ENCODE measurements around the gene HSPA13.
A peak's percentile ranks its signal among the peaks of the same experiment; 100 is the strongest.
"Not testable (repeated sequence)": the region's sequence is repeated elsewhere in the genome, so short reads cannot be mapped to it uniquely, and the experiment has no call there.

The HSPA13 gene

GRCh38 chr21:14383596-14384180 lies 742 bp upstream of the HSPA13 start:
- peak overlapping the region; percentile 78 to 88 (median 82) for H3K9ac ChIP-seq (ENCODE audit: low read length in 5 of 5)
- H3K36me3 ChIP-seq (ENCODE audit: control insufficient read depth in 5 of 5, insufficient read depth in 5 of 5, low read length in 5 of 5) = peaks cover 0 to 4% (median 0%) of the 10 kb centered on the region in 5 donors
- no peaks in the 10 kb centered on the region for H3K9me3 ChIP-seq (ENCODE audit: control insufficient read depth in 5 of 5, low read length in 5 of 5)
- peak overlapping the region; percentile 79 to 97 (median 94) for H3K4me3 ChIP-seq (ENCODE audit: low read depth in 1 of 5, low read length in 5 of 5)
- H3K27me3 ChIP-seq (ENCODE audit: control insufficient read depth in 5 of 5, insufficient read depth in 4 of 5, low read length in 5 of 5) = no peaks in the 10 kb centered on the region
- peaks cover 4 to 23% (median 20%) of the 10 kb centered on the region in 5 donors for H3K4me1 ChIP-seq (ENCODE audit: control insufficient read depth in 5 of 5, insufficient read depth in 5 of 5, low read length in 5 of 5)
- H3K27ac ChIP-seq (ENCODE audit: low read depth, low read length) = peak overlapping the region; percentile 87

- peak overlapping the region; percentile 87 for H3K27ac ChIP-seq (ENCODE audit: low read depth, low read length)
- H3K36me3 ChIP-seq (ENCODE audit: control insufficient read depth in 5 of 5, insufficient read depth in 5 of 5, low read length in 5 of 5) = peaks cover 7 to 10% (median 7%) of the 10 kb centered on the region in 5 donors
- H3K4me3 ChIP-seq (ENCODE audit: low read depth in 1 of 5, low read length in 5 of 5) = peak overlapping the region; percentile 88 to 97 (median 94)
- peak overlapping the region; percentile 63 to 86 (median 82) for H3K9ac ChIP-seq (ENCODE audit: low read length in 5 of 5)
- H3K4me1 ChIP-seq (ENCODE audit: control insufficient read depth in 5 of 5, insufficient read depth in 5 of 5, low read length in 5 of 5) = peaks cover 4 to 23% (median 20%) of the 10 kb centered on the region in 5 donors
- H3K27me3 ChIP-seq (ENCODE audit: control insufficient read depth in 5 of 5, insufficient read depth in 4 of 5, low read length in 5 of 5) = no peaks in the 10 kb centered on the region
- no peaks in the 10 kb centered on the region for H3K9me3 ChIP-seq (ENCODE audit: control insufficient read depth in 5 of 5, low read length in 5 of 5)
Measured at GRCh38 chr21:14382486-14382834, 486 bp downstream of the HSPA13 start.

GRCh38 chr21:14376854-14377253 lies 6.1 kb downstream of the HSPA13 start:
- H3K9ac ChIP-seq (ENCODE audit: low read length in 5 of 5) = no peak overlapping the region
- no peaks in the 10 kb centered on the region for H3K9me3 ChIP-seq (ENCODE audit: control insufficient read depth in 5 of 5, low read length in 5 of 5)
- H3K4me1 ChIP-seq (ENCODE audit: control insufficient read depth in 5 of 5, insufficient read depth in 5 of 5, low read length in 5 of 5) = peaks cover 0 to 8% (median 3%) of the 10 kb centered on the region in 5 donors
- H3K27ac ChIP-seq (ENCODE audit: low read depth, low read length) = no peak overlapping the region
- peaks cover 34 to 46% (median 39%) of the 10 kb centered on the region in 5 donors for H3K36me3 ChIP-seq (ENCODE audit: control insufficient read depth in 5 of 5, insufficient read depth in 5 of 5, low read length in 5 of 5)
- no peaks in the 10 kb centered on the region for H3K27me3 ChIP-seq (ENCODE audit: control insufficient read depth in 5 of 5, insufficient read depth in 4 of 5, low read length in 5 of 5)
- no peak overlapping the region for H3K4me3 ChIP-seq (ENCODE audit: low read depth in 1 of 5, low read length in 5 of 5)

- Histone ChIP-seq H3K27ac (ENCODE audit: low read depth, low read length) (no peak overlapping the region), H3K9me3 (ENCODE audit: control insufficient read depth in 5 of 5, low read length in 5 of 5) (no peaks in the 10 kb centered on the region), H3K36me3 (ENCODE audit: control insufficient read depth in 5 of 5, insufficient read depth in 5 of 5, low read length in 5 of 5) (no peaks in the 10 kb centered on the region), H3K9ac (ENCODE audit: low read length in 5 of 5) (no peak overlapping the region), H3K4me1 (ENCODE audit: control insufficient read depth in 5 of 5, insufficient read depth in 5 of 5, low read length in 5 of 5) (no peaks in the 10 kb centered on the region), H3K4me3 (ENCODE audit: low read depth in 1 of 5, low read length in 5 of 5) (no peak overlapping the region), H3K27me3 (ENCODE audit: control insufficient read depth in 5 of 5, insufficient read depth in 4 of 5, low read length in 5 of 5) (no peaks in the 10 kb centered on the region)
Measured at GRCh38 chr21:14366998-14367397, 15.9 kb downstream of the HSPA13 start.

GRCh38 chr21:14361958-14362357 lies 21.0 kb downstream of the HSPA13 start:
- Histone ChIP-seq H3K27ac (ENCODE audit: low read depth, low read length) (no peak overlapping the region), H3K9me3 (ENCODE audit: control insufficient read depth in 5 of 5, low read length in 5 of 5) (no peaks in the 10 kb centered on the region), H3K4me1 (ENCODE audit: control insufficient read depth in 5 of 5, insufficient read depth in 5 of 5, low read length in 5 of 5) (no peaks in the 10 kb centered on the region), H3K4me3 (ENCODE audit: low read depth in 1 of 5, low read length in 5 of 5) (no peak overlapping the region), H3K9ac (ENCODE audit: low read length in 5 of 5) (no peak overlapping the region), H3K27me3 (ENCODE audit: control insufficient read depth in 5 of 5, insufficient read depth in 4 of 5, low read length in 5 of 5) (no peaks in the 10 kb centered on the region), H3K36me3 (ENCODE audit: control insufficient read depth in 5 of 5, insufficient read depth in 5 of 5, low read length in 5 of 5) (no peaks in the 10 kb centered on the region)

- H3K4me3 ChIP-seq (ENCODE audit: low read depth in 1 of 5, low read length in 5 of 5) = no peak overlapping the region
- no peak overlapping the region for H3K27ac ChIP-seq (ENCODE audit: low read depth, low read length)
- no peak overlapping the region for H3K9ac ChIP-seq (ENCODE audit: low read length in 5 of 5)
- H3K27me3 ChIP-seq (ENCODE audit: control insufficient read depth in 5 of 5, insufficient read depth in 4 of 5, low read length in 5 of 5) = no peaks in the 10 kb centered on the region
- H3K36me3 ChIP-seq (ENCODE audit: control insufficient read depth in 5 of 5, insufficient read depth in 5 of 5, low read length in 5 of 5) = no peaks in the 10 kb centered on the region
- no peaks in the 10 kb centered on the region for H3K9me3 ChIP-seq (ENCODE audit: control insufficient read depth in 5 of 5, low read length in 5 of 5)
- H3K4me1 ChIP-seq (ENCODE audit: control insufficient read depth in 5 of 5, insufficient read depth in 5 of 5, low read length in 5 of 5) = no peaks in the 10 kb centered on the region
Measured at GRCh38 chr21:14358775-14359174, 24.2 kb downstream of the HSPA13 start.

- Histone ChIP-seq H3K9me3 (ENCODE audit: control insufficient read depth in 5 of 5, low read length in 5 of 5) (no peaks in the 10 kb centered on the region), H3K4me3 (ENCODE audit: low read depth in 1 of 5, low read length in 5 of 5) (no peak overlapping the region), H3K9ac (ENCODE audit: low read length in 5 of 5) (no peak overlapping the region), H3K4me1 (ENCODE audit: control insufficient read depth in 5 of 5, insufficient read depth in 5 of 5, low read length in 5 of 5) (no peaks in the 10 kb centered on the region), H3K36me3 (ENCODE audit: control insufficient read depth in 5 of 5, insufficient read depth in 5 of 5, low read length in 5 of 5) (no peaks in the 10 kb centered on the region), H3K27ac (ENCODE audit: low read depth, low read length) (no peak overlapping the region), H3K27me3 (ENCODE audit: control insufficient read depth in 5 of 5, insufficient read depth in 4 of 5, low read length in 5 of 5) (no peaks in the 10 kb centered on the region)
Measured at GRCh38 chr21:14356746-14357145, 26.2 kb downstream of the HSPA13 start.

GRCh38 chr21:14354515-14354914 lies 28.4 kb downstream of the HSPA13 start:
- Histone ChIP-seq H3K4me1 (ENCODE audit: control insufficient read depth in 5 of 5, insufficient read depth in 5 of 5, low read length in 5 of 5) (no peaks in the 10 kb centered on the region), H3K9me3 (ENCODE audit: control insufficient read depth in 5 of 5, low read length in 5 of 5) (no peaks in the 10 kb centered on the region), H3K27me3 (ENCODE audit: control insufficient read depth in 5 of 5, insufficient read depth in 4 of 5, low read length in 5 of 5) (no peaks in the 10 kb centered on the region), H3K9ac (ENCODE audit: low read length in 5 of 5) (no peak overlapping the region), H3K36me3 (ENCODE audit: control insufficient read depth in 5 of 5, insufficient read depth in 5 of 5, low read length in 5 of 5) (no peaks in the 10 kb centered on the region), H3K4me3 (ENCODE audit: low read depth in 1 of 5, low read length in 5 of 5) (no peak overlapping the region), H3K27ac (ENCODE audit: low read depth, low read length) (no peak overlapping the region)

GRCh38 chr21:14353726-14354125 lies 29.2 kb downstream of the HSPA13 start:
- Histone ChIP-seq H3K27me3 (ENCODE audit: control insufficient read depth in 5 of 5, insufficient read depth in 4 of 5, low read length in 5 of 5) (no peaks in the 10 kb centered on the region), H3K36me3 (ENCODE audit: control insufficient read depth in 5 of 5, insufficient read depth in 5 of 5, low read length in 5 of 5) (no peaks in the 10 kb centered on the region), H3K4me3 (ENCODE audit: low read depth in 1 of 5, low read length in 5 of 5) (no peak overlapping the region), H3K9ac (ENCODE audit: low read length in 5 of 5) (no peak overlapping the region), H3K9me3 (ENCODE audit: control insufficient read depth in 5 of 5, low read length in 5 of 5) (no peaks in the 10 kb centered on the region), H3K27ac (ENCODE audit: low read depth, low read length) (no peak overlapping the region), H3K4me1 (ENCODE audit: control insufficient read depth in 5 of 5, insufficient read depth in 5 of 5, low read length in 5 of 5) (no peaks in the 10 kb centered on the region)

- Histone ChIP-seq H3K9ac (ENCODE audit: low read length in 5 of 5) (no peak overlapping the region), H3K27ac (ENCODE audit: low read depth, low read length) (no peak overlapping the region), H3K4me1 (ENCODE audit: control insufficient read depth in 5 of 5, insufficient read depth in 5 of 5, low read length in 5 of 5) (no peaks in the 10 kb centered on the region), H3K27me3 (ENCODE audit: control insufficient read depth in 5 of 5, insufficient read depth in 4 of 5, low read length in 5 of 5) (no peaks in the 10 kb centered on the region), H3K36me3 (ENCODE audit: control insufficient read depth in 5 of 5, insufficient read depth in 5 of 5, low read length in 5 of 5) (no peaks in the 10 kb centered on the region), H3K9me3 (ENCODE audit: control insufficient read depth in 5 of 5, low read length in 5 of 5) (no peaks in the 10 kb centered on the region), H3K4me3 (ENCODE audit: low read depth in 1 of 5, low read length in 5 of 5) (no peak overlapping the region)
Measured at GRCh38 chr21:14353231-14353630, 29.7 kb downstream of the HSPA13 start.

GRCh38 chr21:14327346-14327745 lies 55.6 kb downstream of the HSPA13 start:
- not testable (repeated sequence) for H3K36me3 ChIP-seq (ENCODE audit: control insufficient read depth in 5 of 5, insufficient read depth in 5 of 5, low read length in 5 of 5); H3K9ac ChIP-seq (ENCODE audit: low read length in 5 of 5); H3K9me3 ChIP-seq (ENCODE audit: control insufficient read depth in 5 of 5, low read length in 5 of 5); H3K4me3 ChIP-seq (ENCODE audit: low read depth in 1 of 5, low read length in 5 of 5); H3K4me1 ChIP-seq (ENCODE audit: control insufficient read depth in 5 of 5, insufficient read depth in 5 of 5, low read length in 5 of 5); H3K27ac ChIP-seq (ENCODE audit: low read depth, low read length); H3K27me3 ChIP-seq (ENCODE audit: control insufficient read depth in 5 of 5, insufficient read depth in 4 of 5, low read length in 5 of 5)

Measured in subcutaneous abdominal adipose tissue (tissue), 5 donors.